ENCODE data around the gene NSD1. TPM values are rescaled to one million over a fixed set of nuclear protein-coding genes. Genes with fewer than 3 reads are reported as not detected.

Gene NSD1
- total and polyA plus RNA-seq, 9 of the 15 experiments (the other 6 are each of a cell fraction or from before 2014, with no cell fraction given) = 3.8 to 51.0 (median 24.7) TPM

DNA sequence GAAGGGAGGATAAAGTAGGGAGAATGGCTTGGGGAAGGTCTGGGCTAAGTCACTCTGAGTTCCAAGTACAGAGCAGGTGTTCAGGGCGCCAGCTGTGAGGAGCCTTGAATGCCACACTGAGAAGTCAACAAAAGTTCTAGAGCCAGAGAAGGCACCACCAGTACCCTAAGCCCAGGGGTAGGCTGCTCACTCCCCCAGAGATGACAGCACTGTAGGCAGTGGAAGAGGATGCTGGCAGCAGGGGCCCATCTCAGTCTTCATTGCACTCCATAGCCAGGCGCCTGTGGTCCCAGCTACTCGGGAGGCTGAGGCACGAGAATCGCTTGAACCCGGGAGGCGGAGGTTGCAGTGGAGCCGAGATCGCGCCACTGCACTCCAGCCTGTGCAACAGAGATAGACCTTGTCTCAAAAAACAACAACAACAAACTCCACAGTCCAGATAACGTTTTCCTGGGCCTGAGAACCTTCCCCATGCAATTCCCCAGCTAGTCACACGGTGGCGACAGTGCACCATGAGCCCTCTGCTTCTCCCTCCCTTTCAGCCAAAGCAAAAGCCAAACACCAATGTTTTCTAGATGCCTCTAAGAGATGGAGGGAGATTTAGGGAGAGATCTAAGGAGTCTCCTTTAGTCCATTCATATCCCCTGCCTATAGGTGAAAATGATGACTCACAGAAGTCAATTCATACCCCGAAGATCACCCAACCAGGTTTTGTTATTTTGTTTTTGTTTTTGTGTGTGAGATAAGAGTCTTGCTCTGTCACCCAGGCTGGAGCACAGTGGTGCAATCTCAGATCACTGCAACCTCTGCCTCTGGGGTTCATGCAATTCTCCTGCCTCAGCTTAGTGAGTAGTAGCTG, 19.8 kb upstream of the NSD1 start (continued):
- TF ChIP-seq, protein P1, sequence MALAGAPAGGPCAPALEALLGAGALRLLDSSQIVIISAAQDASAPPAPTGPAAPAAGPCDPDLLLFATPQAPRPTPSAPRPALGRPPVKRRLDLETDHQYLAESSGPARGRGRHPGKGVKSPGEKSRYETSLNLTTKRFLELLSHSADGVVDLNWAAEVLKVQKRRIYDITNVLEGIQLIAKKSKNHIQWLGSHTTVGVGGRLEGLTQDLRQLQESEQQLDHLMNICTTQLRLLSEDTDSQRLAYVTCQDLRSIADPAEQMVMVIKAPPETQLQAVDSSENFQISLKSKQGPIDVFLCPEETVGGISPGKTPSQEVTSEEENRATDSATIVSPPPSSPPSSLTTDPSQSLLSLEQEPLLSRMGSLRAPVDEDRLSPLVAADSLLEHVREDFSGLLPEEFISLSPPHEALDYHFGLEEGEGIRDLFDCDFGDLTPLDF (CRISPR knock-in tag; IDR thresholded peaks at IDR 0.05) = no peak
- TF ChIP-seq CC2D1A (IDR thresholded peaks at IDR 0.05) (peak; percentile 94), MTA3 (IDR thresholded peaks at IDR 0.05; ENCODE audit: borderline replicate concordance) (peak; percentile 35; the same call in 1 of the 2 replicates), PRMT5 (CRISPR knock-in tag; IDR thresholded peaks at IDR 0.05) (no peak), ZNF324 (CRISPR knock-in tag; IDR thresholded peaks at IDR 0.05) (no peak), ZNF589 (CRISPR knock-in tag; IDR thresholded peaks at IDR 0.05; ENCODE audit: low read depth) (no peak), ZNF175 (CRISPR knock-in tag; IDR thresholded peaks at IDR 0.05; ENCODE audit: low read depth) (no peak), ESRRB (CRISPR knock-in tag; IDR thresholded peaks at IDR 0.05; ENCODE audit: borderline replicate concordance) (no peak), ELF2 (CRISPR knock-in tag; IDR thresholded peaks at IDR 0.05) (no peak), ZNF174 (CRISPR knock-in tag; IDR thresholded peaks at IDR 0.05) (no peak), ZNF354B (CRISPR knock-in tag; IDR thresholded peaks at IDR 0.05) (no peak), SMAD1 (IDR thresholded peaks at IDR 0.05; ENCODE audit: low read depth, low read length, partially characterized antibody) (no peak), ZC3H11A (IDR thresholded peaks at IDR 0.05; ENCODE audit: low read depth, low read length) (no peak)
- TF ChIP-seq, protein P2, sequence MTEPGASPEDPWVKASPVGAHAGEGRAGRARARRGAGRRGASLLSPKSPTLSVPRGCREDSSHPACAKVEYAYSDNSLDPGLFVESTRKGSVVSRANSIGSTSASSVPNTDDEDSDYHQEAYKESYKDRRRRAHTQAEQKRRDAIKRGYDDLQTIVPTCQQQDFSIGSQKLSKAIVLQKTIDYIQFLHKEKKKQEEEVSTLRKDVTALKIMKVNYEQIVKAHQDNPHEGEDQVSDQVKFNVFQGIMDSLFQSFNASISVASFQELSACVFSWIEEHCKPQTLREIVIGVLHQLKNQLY (CRISPR knock-in tag; conservative IDR thresholded peaks at IDR 0.05) = no peak
- TF ChIP-seq, protein P3, sequence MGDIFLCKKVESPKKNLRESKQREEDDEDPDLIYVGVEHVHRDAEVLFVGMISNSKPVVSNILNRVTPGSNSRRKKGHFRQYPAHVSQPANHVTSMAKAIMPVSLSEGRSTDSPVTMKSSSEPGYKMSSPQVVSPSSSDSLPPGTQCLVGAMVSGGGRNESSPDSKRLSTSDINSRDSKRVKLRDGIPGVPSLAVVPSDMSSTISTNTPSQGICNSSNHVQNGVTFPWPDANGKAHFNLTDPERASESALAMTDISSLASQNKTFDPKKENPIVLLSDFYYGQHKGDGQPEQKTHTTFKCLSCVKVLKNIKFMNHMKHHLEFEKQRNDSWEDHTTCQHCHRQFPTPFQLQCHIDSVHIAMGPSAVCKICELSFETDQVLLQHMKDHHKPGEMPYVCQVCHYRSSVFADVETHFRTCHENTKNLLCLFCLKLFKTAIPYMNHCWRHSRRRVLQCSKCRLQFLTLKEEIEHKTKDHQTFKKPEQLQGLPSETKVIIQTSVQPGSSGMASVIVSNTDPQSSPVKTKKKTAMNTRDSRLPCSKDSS (IDR thresholded peaks at IDR 0.05; ENCODE audit: low read depth, partially characterized antibody) = no peak
- TF ChIP-seq, protein P4, sequence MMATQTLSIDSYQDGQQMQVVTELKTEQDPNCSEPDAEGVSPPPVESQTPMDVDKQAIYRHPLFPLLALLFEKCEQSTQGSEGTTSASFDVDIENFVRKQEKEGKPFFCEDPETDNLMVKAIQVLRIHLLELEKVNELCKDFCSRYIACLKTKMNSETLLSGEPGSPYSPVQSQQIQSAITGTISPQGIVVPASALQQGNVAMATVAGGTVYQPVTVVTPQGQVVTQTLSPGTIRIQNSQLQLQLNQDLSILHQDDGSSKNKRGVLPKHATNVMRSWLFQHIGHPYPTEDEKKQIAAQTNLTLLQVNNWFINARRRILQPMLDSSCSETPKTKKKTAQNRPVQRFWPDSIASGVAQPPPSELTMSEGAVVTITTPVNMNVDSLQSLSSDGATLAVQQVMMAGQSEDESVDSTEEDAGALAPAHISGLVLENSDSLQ (IDR thresholded peaks at IDR 0.05) = no peak
- TF ChIP-seq, protein P5, sequence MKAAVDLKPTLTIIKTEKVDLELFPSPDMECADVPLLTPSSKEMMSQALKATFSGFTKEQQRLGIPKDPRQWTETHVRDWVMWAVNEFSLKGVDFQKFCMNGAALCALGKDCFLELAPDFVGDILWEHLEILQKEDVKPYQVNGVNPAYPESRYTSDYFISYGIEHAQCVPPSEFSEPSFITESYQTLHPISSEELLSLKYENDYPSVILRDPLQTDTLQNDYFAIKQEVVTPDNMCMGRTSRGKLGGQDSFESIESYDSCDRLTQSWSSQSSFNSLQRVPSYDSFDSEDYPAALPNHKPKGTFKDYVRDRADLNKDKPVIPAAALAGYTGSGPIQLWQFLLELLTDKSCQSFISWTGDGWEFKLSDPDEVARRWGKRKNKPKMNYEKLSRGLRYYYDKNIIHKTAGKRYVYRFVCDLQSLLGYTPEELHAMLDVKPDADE (conservative IDR thresholded peaks at IDR 0.05; ENCODE audit: control insufficient read depth, low read depth, low read length) = no peak

All from K562 (cell line).